ENCODE measurements around the gene LBHD2.
A peak's percentile ranks its signal among the peaks of the same experiment; 100 is the strongest.
"Not testable (repeated sequence)": the region's sequence is repeated elsewhere in the genome, so short reads cannot be mapped to it uniquely, and the experiment has no call there.

Gene LBHD2

GRCh38 chr14:103107455-103107854, 23.4 kb downstream of the LBHD2 start:
- DNase-seq, result no peak

GRCh38 chr14:103107941-103108748, 24.1 kb downstream of the LBHD2 start:
- no peak for DNase-seq

GRCh38 chr14:103108749-103109207, 24.8 kb downstream of the LBHD2 start:
- DNase-seq, result no peak

DNA sequence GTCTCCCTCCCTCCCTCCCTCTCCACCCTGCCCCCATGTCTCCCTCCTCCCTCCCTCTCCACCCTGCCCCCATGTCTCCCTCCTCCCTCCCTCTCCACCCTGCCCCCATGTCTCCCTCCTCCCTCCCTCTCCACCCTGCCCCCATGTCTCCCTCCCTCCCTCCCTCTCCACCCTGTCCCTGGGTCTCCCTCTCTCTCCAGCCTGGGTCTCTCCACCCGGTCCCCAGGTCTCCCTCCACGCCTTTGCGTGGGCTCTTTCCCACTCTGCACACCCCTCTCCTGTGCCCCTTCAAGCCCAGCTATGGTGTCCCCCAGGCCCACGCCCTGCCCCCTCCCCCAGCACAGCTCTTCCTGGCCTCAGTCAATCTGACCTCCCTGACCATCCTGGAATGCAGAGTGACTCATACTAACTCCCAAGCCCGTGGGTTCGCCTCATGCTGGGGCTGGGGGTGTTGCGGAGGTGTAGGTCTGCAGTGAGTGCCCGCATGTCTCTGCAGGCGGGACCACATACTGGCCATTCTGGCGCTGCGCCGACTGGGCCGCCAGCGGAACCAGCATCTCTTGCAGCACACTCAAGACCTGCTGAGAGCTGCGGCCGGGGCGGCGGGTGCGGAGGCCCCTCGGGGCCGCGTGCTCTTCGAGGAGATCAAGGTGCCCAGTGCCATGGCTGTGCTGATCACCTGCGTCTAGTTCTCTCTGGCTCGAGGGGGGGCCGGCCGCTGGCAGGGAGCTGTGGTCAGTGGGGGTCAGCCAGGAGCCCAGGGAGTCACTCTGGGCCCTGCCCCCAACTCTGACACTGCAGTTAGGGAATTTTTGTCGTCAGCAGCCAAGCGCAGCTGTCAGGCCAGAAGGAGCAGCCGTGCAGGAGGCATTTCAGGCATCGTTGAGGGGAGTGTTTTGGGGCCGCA, 25.8 kb downstream of the LBHD2 start:
- no peak for DNase-seq

DNA sequence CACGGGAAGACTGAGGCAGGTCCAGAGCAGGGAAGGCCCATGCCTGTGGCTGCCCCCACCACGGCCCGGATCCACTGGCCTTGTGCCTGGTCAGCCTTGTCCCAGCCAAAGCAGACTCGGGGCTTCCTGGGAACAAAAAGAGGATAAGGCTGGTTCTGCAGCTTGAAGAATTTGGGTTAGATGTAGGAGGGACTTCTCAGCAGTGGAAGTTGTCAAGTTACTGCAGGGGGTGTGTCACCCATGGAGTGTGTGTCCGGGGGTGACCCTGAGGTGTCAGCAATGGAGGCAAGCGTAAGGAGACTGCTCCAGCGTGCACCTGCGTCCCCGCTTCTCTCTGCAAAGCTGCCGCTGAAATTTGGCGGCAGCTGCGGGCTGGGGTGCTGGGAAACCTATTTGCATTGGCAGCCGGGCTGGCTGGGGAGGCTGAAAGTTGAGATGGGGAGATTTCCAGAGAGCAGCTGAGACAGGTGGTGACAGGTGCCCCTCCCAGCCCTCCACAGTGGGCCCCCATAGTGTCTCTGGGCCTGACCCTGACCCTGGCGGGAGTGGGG, 26.7 kb downstream of the LBHD2 start:
- no peak for DNase-seq

DNA sequence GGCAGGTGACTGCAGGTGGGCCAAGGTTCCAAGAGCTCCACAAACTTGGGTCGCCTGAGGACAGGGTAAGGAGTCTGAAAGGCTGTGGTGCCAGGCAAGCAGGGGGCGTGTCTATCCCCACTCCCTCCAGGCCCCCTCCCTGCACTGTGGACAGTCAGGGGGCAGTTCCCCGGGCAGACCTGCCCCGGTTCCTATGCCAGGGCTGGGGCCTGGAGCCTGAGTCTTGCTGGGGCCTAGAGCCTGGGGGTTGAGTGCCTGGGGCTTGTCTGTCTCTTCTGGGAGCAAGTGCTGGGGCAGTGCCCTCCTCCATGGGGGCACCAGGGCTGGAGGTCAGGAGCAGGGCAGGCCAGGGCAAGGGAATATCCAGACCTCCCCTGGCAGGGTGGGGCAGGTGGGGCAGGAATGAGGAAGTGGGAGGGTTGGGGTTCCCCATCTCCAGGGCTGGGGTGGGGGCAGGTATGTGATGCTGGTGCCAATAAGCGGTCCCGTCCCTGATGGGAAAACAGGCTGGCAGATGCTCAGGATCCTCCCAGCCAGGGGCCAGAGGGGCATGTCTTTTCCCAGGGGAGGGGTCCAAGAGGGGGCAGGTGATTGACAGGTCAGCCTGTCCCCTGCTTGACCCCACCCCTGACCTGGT, 27.3 kb downstream of the LBHD2 start:
- DNase-seq, result no peak

GRCh38 chr14:103112400-103113243, 28.6 kb downstream of the LBHD2 start:
- no peak for DNase-seq

- no peak for DNase-seq
These were observed 29.3 kb downstream of the LBHD2 start for GRCh38 chr14:103113303-103113702.

GRCh38 chr14:103113774-103114173, 29.8 kb downstream of the LBHD2 start:
- no peak for DNase-seq

GRCh38 chr14:103115086-103115679, 31.2 kb downstream of the LBHD2 start:
- not testable (repeated sequence) for DNase-seq

DNA sequence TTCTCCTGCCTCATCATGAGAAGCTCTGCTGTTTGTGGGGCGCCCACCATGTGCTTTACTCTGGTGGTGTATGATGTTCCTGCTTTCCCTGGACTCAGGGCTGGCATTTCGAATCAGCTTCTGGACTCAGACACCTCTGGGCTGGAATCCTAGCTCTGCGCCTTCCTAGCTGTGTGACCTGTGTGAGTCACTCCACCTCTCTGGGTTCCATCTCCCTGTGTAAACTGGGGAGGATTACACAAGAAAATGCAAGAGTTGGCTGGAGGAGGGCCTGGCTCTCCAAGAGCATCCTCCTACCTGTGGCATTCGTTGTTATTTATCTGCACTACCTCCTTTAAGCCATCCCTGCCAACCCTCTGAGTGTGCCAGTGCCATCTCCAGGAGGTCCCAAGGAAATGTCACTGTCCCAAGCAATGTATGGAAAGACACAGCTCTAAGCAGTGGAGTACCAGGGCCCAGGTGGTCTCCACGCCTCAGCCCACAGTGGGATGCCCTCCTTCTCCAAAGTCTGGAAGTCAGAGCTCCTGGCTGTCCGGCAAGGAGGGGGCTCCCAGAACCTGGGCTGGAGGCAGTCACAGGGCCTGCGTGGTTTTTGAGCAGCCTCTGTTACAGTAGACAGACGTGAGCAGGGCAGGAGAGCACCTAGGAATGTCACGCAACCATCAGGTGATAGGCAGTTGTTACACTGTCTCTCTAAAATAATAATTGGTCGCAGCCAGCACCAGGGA, 32.0 kb downstream of the LBHD2 start:
- no peak for DNase-seq

GRCh38 chr14:103116636-103117035, 32.6 kb downstream of the LBHD2 start:
- no peak for DNase-seq

DNA sequence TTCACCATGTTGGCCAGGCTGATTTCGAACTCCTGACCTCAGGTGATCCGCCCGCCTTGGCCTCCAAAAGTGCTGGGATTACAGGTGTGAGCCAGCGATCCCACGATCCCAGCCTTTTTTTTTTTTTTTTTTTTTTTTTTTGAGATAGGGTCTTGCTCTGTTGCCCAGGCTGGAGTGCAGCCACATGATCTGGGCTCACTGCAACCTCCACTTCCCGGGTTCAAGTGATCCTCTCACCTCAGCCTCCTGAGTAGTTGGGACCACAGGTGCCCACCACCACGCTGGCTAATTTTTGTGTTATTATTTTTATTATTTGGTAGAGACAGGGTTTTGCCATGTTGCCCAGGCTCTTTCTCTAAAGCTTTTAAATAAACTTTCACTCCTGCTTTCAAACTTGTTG, 33.5 kb downstream of the LBHD2 start:
- not testable (repeated sequence) for DNase-seq

GRCh38 chr14:103118018-103118662, 34.1 kb downstream of the LBHD2 start:
- peak; percentile 84 for DNase-seq

- DNase-seq, result no peak
These were observed 34.8 kb downstream of the LBHD2 start for GRCh38 chr14:103118663-103119404.

DNA sequence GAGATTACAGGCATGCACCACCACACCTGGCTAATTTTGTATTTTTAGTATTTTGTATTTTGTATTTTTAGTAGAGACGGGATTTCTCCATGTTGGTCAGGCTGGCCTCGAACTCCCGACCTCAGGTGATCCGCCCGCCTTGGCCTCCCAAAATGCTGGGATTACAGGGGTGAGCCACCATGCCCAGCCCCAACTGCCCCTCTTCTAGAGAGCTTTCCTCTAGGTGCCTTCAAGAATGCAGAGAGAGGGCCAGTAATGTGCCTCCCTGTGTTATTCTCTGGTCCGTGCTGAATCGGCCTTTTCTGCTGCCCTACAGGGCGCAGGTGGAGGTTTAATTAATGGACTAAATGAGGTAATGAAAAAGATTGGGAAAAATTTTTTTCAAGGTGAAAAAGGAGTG, 35.5 kb downstream of the LBHD2 start:
- not testable (repeated sequence) for DNase-seq

DNA sequence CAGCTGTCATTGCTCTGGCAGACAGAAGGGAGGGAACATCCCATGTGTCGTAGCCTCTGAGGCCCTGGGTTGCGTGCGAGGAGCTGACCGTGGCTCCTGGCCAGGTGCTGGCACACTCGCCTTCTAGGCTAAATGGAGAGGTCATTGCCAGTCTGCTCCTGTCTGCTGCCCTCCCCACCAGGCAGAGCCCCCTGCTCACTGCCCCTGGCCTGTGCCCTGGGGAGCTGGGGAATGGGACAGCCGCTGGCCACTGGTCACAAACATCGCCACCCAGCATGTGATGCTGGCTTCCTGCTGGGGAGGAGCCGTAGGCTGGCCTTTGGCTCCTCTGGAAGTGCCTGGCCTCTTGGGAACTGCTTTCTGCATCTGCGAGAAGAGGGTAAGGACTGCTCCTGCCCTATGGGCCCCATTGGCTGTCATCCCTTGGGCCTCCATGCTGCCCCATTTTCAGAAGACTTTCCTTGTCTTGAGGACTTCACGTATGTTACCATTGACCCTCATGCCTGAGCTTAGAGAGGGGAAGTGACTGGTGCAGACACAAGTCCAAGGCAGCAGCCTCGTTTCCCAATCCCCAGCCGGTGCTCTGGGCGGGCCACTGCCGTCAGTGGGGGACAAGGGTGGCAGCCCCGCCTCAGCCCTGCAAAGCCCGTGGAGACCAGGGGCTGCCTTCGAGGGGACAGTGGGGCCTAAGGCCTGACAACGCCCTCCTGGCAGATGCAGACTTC, 37.3 kb downstream of the LBHD2 start:
- no peak for DNase-seq

- peak; percentile 85 for DNase-seq
These were observed 38.0 kb downstream of the LBHD2 start for GRCh38 chr14:103121846-103122584.
